Measurements from ENCODE around the gene VAMP5. TPM values are rescaled to one million over a fixed set of nuclear protein-coding genes. Genes with fewer than 3 reads are reported as not detected.

Gene VAMP5
- total RNA-seq, 1 experiment from 2014 or later: 0.59 TPM

GRCh38 chr2:85560812-85561279, 23.4 kb upstream of the VAMP5 start:
- Histone ChIP-seq H3K4me2 (ENCODE audit: insufficient read depth, insufficient read length, low read length) (peak overlapping the region; percentile 22), H3K27ac (ENCODE audit: insufficient read length, low read depth, low read length) (no peak overlapping the region), H4K5ac (ENCODE audit: insufficient read length, low read depth, low read length) (no peak overlapping the region), H3K79me2 (ENCODE audit: insufficient read depth, low read length) (peaks cover 5% of the 10 kb centered on the region; the same call in 1 of the 2 replicates), H3K4ac (ENCODE audit: low read depth, low read length) (no peak overlapping the region), H3K23ac (ENCODE audit: insufficient read length, low read depth, low read length) (no peak overlapping the region), H2BK20ac (ENCODE audit: low read depth, low read length, poor library complexity, severe bottlenecking) (no peak overlapping the region), H3K56ac (ENCODE audit: insufficient read length, low read depth, low read length) (no peak overlapping the region), H4K91ac (ENCODE audit: insufficient read length, low read depth, low read length) (no peak overlapping the region), H2AK5ac (ENCODE audit: insufficient read length, low read length) (no peak overlapping the region), H3K23me2 (ENCODE audit: insufficient read length, low read depth, low read length, poor library complexity, severe bottlenecking) (no peaks in the 10 kb centered on the region), H3K79me1 (ENCODE audit: insufficient read depth, low read depth, low read length, poor library complexity, severe bottlenecking) (no peaks in the 10 kb centered on the region), H2BK5ac (ENCODE audit: insufficient read length, low read length) (no peak overlapping the region), H3K9ac (ENCODE audit: extremely low read depth, insufficient read length, low read length) (peak overlapping the region; percentile 56), H3K18ac (ENCODE audit: insufficient read length, low read depth, low read length) (no peak overlapping the region), H3K27me3 (ENCODE audit: insufficient read depth, low read length) (no peaks in the 10 kb centered on the region), H2BK15ac (ENCODE audit: low read depth, low read length) (no peak overlapping the region), H3K4me1 (ENCODE audit: insufficient read depth, low read length) (no peaks in the 10 kb centered on the region), H4K8ac (replicated peaks; ENCODE audit: insufficient read length, low read depth, low read length) (no peak overlapping the region), H4K20me1 (ENCODE audit: control insufficient read depth, insufficient read depth, insufficient read length) (no peaks in the 10 kb centered on the region), H2AFZ (ENCODE audit: low read length) (no peak overlapping the region), H3K9me3 (ENCODE audit: control insufficient read depth, low read depth, low read length) (no peaks in the 10 kb centered on the region), H3T11ph (ENCODE audit: low read length) (no peak overlapping the region), H3K14ac (ENCODE audit: insufficient read depth, low read length) (no peak overlapping the region), H2BK12ac (ENCODE audit: insufficient read length, low read depth, low read length) (no peak overlapping the region), H2BK120ac (ENCODE audit: low read depth, low read length, poor library complexity, severe bottlenecking) (no peak overlapping the region)
- H3K27ac Mint-ChIP-seq: peak overlapping the region; percentile 94 to 96 (median 96)
- peaks cover 7 to 12% (median 10%) of the 10 kb centered on the region in 3 experiments for H3K36me3 Mint-ChIP-seq (ENCODE audit: insufficient read depth in 1 of 3, low read depth in 3 of 3)
- WGBS (ENCODE audit: extremely low coverage, insufficient read length, low lambda C conversion rate): no CpG with 5 or more reads among the region's 14 CpGs
- peaks cover 12 to 13% of the 10 kb centered on the region in 2 experiments; a peak in 3 of 4 replicates for H3K4me1 Mint-ChIP-seq
- H3K27me3 Mint-ChIP-seq (ENCODE audit: low read depth): peaks cover 14% of the 10 kb centered on the region
- DNase-seq: no peak
- no peak for TF ChIP-seq CTCF (conservative IDR thresholded peaks at IDR 0.05)
- H3K9me3 Mint-ChIP-seq: no peaks in the 10 kb centered on the region
- H3K4me3 Mint-ChIP-seq: peak overlapping the region; percentile 91 to 97

All from H9 (cell line).